PFSK-1 (cell line): ENCODE measurements around the gene ZNF764.

Experiments
- FOXP2 ChIP-seq: optimal IDR thresholded peaks from 2 replicates; pipeline ENCODE3; 2011; ENCODE audit warnings: borderline replicate concordance, control low read depth, inconsistent platforms; ENCODE audit not compliant: insufficient read depth; ENCODE audit errors: extremely low read length, extremely low read depth
- POLR2AphosphoS5 ChIP-seq: IDR thresholded peaks from 2 replicates; pipeline ENCODE4 v1.6.1; 2012; ENCODE audit warnings: low read depth, mild to moderate bottlenecking, control low read depth, low read length, moderate library complexity
- REST ChIP-seq, 2 experiments: IDR thresholded peaks; 2 replicates each; pipeline versions ENCODE4 v1.6.1 to v1.8.0; 2011 to 2012; ENCODE audit warnings: low read depth in 2 of 2, low read length in 2 of 2, control low read depth in 1 of 2, inconsistent platforms in 1 of 2, mild to moderate bottlenecking in 1 of 2, moderate library complexity in 1 of 2; ENCODE audit not compliant: insufficient read depth in 1 of 2
- SIN3A ChIP-seq: IDR thresholded peaks from 2 replicates; pipeline ENCODE4 v1.6.1; 2012; ENCODE audit warnings: mild to moderate bottlenecking, low read length, moderate library complexity, borderline replicate concordance; ENCODE audit not compliant: insufficient read depth
- TAF1 ChIP-seq: IDR thresholded peaks from 2 replicates; pipeline ENCODE4 v1.6.1; 2012; ENCODE audit warnings: low read length, control low read depth, borderline replicate concordance; ENCODE audit not compliant: insufficient read depth

ZNF764 gene

GRCh38 chr16:30592871-30593270, 34.7 kb upstream of the ZNF764 start:
- TF ChIP-seq SIN3A: no peak
- no peak for TF ChIP-seq POLR2AphosphoS5
- no peak for TF ChIP-seq TAF1
- no peak for TF ChIP-seq REST (IDR thresholded peaks at IDR 0.05; ENCODE audit: insufficient read depth in 1 of 2, low read depth in 2 of 2, low read length in 2 of 2)
- no peak for TF ChIP-seq FOXP2

DNA sequence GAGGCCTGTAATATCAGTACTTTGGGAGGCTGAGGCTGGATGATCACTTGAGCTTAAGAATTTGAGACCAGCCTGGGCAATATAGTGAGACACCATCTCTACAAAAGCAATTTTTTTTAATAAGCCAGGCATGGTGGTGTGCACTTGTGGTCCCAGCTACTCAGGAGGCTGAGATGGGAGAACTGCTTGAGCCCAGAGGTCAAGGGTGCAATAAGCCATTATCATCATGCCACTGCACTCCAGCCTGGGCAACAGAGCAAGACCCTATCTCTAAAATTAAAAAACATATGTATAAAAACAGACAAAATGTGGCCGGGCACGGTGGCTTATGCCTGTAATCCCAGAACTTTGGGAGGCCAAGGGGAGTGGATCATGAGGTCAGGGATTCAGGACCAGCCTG, 30.5 kb upstream of the ZNF764 start:
- TF ChIP-seq FOXP2 (no peak), TAF1 (no peak), SIN3A (no peak), POLR2AphosphoS5 (no peak), REST (IDR thresholded peaks at IDR 0.05; ENCODE audit: insufficient read depth in 1 of 2, low read depth in 2 of 2, low read length in 2 of 2) (no peak)

GRCh38 chr16:30585400-30586191, 27.4 kb upstream of the ZNF764 start, which contains the start of gene ZNF785:
ZNF785 (minus strand) TSS chr16:30585697; CDS start chr16:30585611, 86 bp downstream.
- TF ChIP-seq TAF1: no peak
- no peak for TF ChIP-seq FOXP2
- no peak for TF ChIP-seq SIN3A
- TF ChIP-seq REST (IDR thresholded peaks at IDR 0.05; ENCODE audit: insufficient read depth in 1 of 2, low read depth in 2 of 2, low read length in 2 of 2): no peak
- no peak for TF ChIP-seq POLR2AphosphoS5

DNA sequence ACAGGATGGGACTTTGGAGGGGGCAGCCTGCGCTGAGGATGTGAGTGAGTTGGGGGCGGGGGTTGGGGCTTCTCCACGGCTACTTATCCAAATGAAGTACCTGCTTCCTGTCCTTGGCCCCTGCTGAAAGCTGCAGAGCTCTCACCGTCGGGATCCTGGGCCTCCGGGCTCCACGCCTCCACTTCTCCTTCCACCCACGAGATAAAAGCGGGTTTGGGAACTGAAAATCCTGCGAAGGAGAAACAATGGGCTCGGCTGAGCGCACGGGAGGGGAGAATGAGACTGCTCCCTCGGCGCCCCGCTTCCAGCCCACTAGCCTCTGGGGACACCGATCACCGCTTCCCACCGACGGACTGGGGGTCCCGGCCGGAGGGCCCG, 26.8 kb upstream of the ZNF764 start:
- TF ChIP-seq SIN3A: no peak
- no peak for TF ChIP-seq FOXP2
- no peak for TF ChIP-seq POLR2AphosphoS5
- TF ChIP-seq REST (IDR thresholded peaks at IDR 0.05; ENCODE audit: insufficient read depth in 1 of 2, low read depth in 2 of 2, low read length in 2 of 2): no peak
- TF ChIP-seq TAF1: no peak
